GM15510 (cell line): ENCODE results near the gene EEF1A2.

Source experiments
- POLR2A ChIP-seq: IDR thresholded peaks from 3 replicates; pipeline ENCODE4 v1.6.1; 2011; ENCODE audit warnings: borderline replicate concordance; ENCODE audit not compliant: insufficient read length; ENCODE audit errors: extremely low read depth

EEF1A2 gene

DNA sequence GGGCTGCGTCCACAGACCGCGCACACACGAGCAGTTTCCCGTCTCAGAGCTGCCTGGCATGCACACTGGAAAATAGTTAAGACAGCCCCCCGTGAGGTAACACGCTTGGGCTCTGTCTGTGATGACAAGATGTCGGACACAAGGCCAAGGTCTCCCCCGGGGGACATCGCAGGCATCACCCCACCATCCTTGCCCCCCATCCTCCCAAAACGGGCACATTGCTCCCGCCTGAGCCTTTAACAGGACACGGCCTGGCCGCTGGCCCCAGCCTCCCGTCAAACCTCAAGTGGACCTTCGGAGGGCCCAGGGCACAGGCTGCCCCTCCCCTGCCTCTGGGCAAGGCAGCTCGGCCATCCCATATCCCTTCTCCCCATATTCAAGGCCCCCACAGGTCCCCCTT is 32.0 kb downstream of the EEF1A2 start:
- TF ChIP-seq POLR2A: no peak

DNA sequence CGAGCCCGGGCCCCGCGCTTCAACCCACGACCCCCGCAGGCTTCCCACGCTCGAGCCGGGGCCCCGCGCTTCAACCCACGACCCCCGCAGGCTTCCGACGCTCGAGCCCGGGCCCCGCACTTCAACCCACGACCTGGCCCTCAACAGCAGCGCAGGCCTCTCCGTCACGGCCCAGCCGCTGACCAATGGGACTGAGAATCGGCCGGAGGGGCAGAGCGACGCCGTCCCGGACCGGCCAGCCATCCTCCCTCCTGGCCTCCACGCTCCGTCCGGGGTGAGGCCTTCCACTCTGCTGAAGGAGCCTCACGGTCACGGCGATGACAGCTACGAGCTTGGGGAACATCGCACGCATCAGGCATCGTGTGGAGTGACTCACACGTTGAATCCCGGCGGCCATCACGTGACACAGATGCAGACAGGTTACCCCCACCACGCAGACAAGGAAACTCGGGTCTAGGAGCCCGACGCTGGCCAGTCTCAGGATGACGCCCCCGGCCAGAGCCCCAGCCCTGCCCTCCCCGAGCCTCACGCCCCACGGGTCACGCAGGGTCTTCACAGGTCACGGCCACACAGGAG is 32.5 kb downstream of the EEF1A2 start:
- no peak for TF ChIP-seq POLR2A

DNA sequence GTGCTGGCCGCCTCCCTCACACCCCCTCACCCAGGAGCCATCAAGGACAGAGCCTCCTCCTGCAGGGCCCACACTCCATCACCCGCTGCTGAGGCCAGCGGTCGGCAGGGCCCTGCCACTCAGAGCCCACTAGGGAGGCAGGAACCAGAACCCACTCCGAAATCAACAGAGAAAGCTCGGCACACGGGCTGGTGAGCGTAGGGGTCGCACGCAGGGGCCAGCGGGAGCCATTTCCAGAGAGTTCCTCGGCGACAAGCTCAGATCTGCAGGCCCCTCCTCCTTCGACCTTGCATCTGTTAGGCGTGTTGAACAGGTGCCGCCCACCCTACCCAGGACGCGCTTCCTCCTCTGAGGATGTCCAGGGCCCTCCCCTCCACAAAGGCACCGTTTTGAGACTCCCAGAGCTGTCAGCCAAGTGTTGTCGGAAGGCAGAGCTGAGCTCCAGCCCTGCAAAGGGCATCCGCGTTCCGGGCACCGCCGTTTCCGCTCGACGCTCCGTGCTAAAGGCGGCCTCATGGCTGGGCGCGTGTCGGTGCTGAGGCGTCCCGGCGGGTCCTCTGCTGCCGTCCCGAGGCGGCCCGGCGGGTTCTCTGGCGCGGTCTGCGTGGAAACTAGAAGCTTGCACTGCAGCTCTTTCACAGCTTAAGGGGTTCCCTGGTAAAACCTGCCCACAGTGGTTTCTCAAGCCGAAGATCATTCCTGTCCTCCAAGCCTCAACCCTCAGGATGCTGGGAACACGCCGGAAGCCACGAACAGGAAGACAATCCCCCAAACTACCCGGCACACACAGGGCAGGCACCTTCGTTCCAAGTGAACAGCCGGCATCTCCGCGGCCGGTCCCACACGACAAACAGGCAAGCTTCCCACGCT is 33.3 kb downstream of the EEF1A2 start:
- TF ChIP-seq POLR2A: no peak

DNA sequence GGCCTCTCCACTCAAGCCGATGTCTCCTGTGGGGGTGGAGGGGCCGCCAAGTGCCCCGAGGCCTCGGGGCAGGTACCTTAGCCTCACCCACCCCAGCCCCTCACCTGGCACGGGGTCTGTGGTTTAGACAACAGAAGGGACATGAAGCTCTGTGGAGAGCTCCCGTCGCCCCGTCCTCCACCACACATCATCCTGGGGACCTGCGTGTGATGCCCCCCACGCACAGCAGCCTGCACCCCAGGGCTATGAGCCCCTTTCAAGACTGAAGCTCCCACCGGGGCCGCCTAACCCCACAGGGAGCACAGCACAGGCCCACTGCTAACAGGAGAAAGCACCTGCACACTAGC is 34.6 kb downstream of the EEF1A2 start:
- TF ChIP-seq POLR2A: no peak

GRCh38 chr20:63463400-63464288 is 35.2 kb downstream of the EEF1A2 start:
- no peak for TF ChIP-seq POLR2A

GRCh38 chr20:63462244-63462643 is 36.6 kb downstream of the EEF1A2 start:
- no peak for TF ChIP-seq POLR2A

DNA sequence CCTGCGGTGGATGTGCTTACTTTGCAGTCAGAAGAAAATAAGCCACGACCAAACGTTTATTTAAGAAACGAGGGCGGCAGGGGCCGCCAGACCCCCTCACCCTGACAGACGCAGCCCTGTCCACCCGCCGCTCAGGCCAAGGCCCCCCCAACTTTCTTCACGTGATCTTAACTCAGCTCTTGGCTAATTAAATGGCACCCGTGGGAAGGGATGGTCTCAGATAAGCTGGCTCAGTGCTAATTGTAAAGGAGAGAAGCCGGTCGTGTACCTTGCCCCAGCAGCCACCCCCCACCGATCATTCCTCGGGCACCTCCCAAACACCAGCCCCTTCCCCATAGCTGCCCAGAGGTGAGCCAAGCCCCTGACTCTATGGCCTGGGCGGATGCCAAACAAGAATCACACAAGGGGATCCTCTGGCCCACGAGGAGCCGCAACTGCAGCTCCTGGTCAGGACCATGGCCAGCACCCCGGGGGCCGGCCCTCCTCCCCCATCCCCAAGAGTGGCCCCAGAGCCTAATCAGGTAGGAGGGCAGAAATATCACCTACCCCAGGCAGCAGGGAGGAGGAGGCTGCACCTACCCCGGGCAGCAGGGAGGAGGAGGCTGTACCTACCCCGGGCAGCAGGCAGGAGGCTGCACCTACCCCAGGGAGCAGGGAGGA is 37.6 kb downstream of the EEF1A2 start:
- TF ChIP-seq POLR2A: no peak

- TF ChIP-seq POLR2A: no peak
These were observed 39.9 kb downstream of the EEF1A2 start for GRCh38 chr20:63459070-63459380.

GRCh38 chr20:63458170-63459069 is 40.5 kb downstream of the EEF1A2 start:
- no peak for TF ChIP-seq POLR2A

DNA sequence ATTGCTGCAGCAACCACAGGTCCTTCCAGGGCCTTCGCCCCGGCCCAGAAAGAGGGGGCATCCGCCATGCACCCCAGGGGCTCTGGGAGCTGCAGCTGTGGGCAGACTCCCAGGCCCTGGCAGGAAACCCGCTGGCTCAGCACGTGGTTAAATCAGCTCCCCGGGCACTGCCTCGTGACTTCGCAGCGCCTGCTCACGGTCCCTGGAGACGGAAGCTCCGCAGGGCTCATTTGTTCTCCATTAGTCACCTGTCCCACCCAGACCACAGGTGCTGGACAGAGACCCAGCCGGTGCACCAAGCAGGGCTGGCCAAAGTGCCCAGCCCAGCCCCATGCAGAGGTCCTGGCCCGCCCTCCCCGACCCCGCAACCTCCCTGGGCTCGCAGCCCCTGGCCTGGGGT is 41.1 kb downstream of the EEF1A2 start:
- TF ChIP-seq POLR2A: no peak

DNA sequence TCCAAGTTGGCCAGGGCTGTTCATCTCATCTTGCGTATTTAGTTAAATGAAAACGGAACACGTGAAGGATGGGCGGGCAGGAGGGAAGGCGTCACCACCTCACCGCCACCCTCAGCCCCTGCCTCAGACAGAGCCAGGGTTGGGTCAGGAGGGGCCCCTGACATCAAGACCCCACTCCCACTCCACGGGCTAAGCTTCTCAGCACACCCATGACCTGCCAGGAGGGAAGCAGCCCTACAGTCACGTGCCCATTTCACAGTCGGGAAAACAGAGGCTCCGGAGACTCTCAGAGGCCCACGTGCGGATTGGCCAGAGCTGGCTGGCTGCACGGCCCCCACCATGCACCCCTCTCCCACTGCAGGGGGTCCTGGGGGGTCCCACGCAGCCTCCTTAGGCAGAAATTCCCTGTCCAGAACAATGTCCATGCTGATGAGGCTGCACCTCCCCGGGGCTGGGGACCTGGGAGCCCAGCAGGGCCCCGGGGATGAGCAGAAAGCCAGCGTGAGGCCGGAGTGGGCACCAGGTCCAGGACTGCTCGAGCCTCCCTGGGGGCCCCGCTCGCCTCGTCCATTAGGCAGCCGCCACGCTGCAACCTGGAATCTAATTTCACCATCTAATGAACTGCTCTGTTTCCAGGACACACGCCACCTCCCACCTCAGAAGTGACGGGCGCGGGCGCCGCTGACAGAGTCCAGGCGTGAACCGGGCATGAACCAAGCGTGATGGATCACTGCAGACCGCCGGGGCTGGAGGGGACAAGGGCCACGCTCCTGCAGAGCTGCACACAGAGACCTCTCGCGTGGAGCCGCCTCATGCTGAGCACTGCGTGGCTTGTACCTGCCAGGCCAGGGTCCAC is 42.2 kb downstream of the EEF1A2 start:
- no peak for TF ChIP-seq POLR2A

DNA sequence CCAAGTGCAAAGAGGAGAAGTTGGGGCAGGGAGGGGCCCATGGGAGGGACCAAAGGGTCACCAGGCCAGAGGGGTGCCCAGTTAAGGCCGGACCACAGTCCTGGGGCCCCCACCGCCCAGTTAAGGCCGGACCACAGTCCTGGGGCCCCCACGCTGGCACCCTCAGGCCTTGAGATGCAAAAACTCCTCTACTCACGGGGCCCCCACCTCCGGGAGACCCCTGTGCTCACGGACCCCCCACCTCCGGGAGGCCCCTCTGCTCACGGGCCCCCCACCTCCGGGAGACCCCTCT is 43.4 kb downstream of the EEF1A2 start:
- TF ChIP-seq POLR2A: no peak

DNA sequence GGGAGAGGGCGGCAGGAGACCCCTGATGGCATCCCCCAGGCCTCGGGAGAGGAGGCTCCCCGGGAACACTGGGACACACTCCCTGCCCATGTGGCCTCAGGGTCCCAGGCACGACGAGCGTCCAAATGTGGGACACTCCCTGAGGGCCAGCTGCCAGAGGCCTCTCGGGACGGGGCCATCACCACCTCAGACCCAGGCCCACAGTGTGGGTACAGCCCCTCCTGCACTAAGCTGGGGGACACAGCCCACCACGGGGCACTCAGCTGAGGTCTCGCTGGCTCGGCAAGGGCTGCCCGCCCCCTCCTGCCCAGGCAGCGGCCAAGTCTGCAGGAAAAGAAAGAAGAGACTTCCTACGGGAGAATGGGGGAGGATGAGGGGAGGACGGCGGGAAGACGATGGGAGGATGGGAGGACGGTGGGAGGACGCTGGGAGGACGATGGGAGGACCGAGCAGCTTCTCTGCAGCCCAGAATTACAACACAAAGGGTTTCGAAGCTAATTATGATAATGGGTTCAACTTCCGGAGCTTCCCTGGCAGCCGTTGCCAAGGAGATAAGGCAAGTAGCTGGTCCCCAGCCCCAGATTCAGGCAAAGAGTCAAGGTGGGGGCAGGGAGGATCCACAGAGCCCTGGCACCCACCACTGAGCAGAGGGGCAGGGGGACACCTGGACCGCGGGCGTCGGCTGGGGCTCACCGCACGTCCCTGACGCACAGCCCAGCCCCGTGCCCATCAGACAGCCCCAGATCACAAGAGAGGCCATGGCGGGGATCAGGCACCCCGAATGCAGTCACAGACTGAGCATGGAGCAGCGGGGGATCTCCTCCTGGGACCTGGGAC is 43.9 kb downstream of the EEF1A2 start:
- no peak for TF ChIP-seq POLR2A

DNA sequence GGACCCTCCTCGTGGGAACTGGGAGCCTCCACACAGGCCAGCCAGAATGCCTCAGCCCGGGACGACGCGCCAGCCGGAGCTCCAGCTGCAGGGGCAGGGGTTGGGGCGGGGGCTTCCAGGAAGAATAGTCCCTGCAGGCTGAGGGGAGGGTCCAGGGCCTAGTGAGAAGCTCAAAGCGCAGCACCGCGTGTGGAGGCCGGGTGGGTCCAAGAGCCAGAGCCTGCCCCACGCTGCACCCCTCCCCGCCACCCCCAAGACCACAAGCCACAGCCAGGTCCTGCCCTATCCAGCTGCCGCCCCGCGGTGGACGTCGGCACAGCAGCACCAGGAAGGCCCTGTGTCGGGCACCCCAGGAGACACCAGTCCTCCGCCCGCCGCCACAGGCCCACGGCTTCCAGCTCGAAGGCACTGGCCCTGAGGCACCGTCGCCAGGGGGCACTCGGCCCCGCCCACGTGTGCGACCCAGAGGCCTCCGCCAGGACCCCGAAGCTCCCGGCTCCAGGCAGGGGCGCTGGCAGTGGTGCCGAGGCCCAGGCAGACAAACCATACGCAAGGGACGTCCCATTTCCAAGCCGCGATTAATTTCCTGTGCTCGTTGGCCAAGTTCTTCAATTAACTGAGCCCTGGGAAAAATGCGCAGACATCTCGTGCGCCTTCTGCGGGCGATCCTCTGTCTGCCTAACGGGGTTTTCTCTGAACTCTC is 45.9 kb downstream of the EEF1A2 start:
- TF ChIP-seq POLR2A: no peak
